ENCODE data around the gene BNC2. TPM values are rescaled to one million over a fixed set of nuclear protein-coding genes. Genes with fewer than 3 reads are reported as not detected.

The BNC2 gene
- total RNA-seq, 6 experiments from 2014 or later: 0.22 to 0.80 (median 0.36) TPM

- Histone ChIP-seq H3K36me3 (no peaks in the 10 kb centered on the region), H3K27me3 (no peaks in the 10 kb centered on the region), H3K9me3 (no peaks in the 10 kb centered on the region), H3K27ac (no peak overlapping the region), H3K4me1 (peaks cover 0 to 3% (median 0%) of the 10 kb centered on the region in 4 donors), H3K4me3 (no peak overlapping the region)
- intact Hi-C loops (cut with DNase I): no loop called here
- 80% methylated on average over 6 of the region's 6 CpGs for WGBS (ENCODE audit: insufficient coverage, low coverage, low lambda C conversion rate, missing lambda C conversion rate)
- ATAC-seq: no peak
- DNase-seq: no peak
- TF ChIP-seq CTCF (IDR thresholded peaks at IDR 0.05) (no peak), POLR2A (IDR thresholded peaks at IDR 0.05) (no peak)
These were observed 409.8 kb downstream of the BNC2 start for GRCh38 chr9:16460696-16461095.

- Histone ChIP-seq H3K36me3 (no peaks in the 10 kb centered on the region), H3K4me3 (no peak overlapping the region), H3K4me1 (no peaks in the 10 kb centered on the region), H3K27me3 (no peaks in the 10 kb centered on the region), H3K27ac (no peak overlapping the region), H3K9me3 (no peaks in the 10 kb centered on the region)
- 81% methylated on average over 6 of the region's 6 CpGs for WGBS (ENCODE audit: insufficient coverage, low coverage, low lambda C conversion rate, missing lambda C conversion rate)
- TF ChIP-seq POLR2A (IDR thresholded peaks at IDR 0.05) (no peak), CTCF (IDR thresholded peaks at IDR 0.05) (no peak)
- intact Hi-C loops (cut with DNase I): no loop called here
- DNase-seq (no peak), ATAC-seq (no peak)
These were observed 410.9 kb downstream of the BNC2 start for GRCh38 chr9:16459421-16460148.

- no peaks in the 10 kb centered on the region for H3K9me3 ChIP-seq
- intact Hi-C loops (cut with DNase I): no loop called here
- H3K4me3 ChIP-seq: no peak overlapping the region
- TF ChIP-seq POLR2A (IDR thresholded peaks at IDR 0.05): no peak
- no peak for TF ChIP-seq CTCF (IDR thresholded peaks at IDR 0.05)
- DNase-seq (no peak), ATAC-seq (no peak)
- no peaks in the 10 kb centered on the region for H3K36me3 ChIP-seq
- no peaks in the 10 kb centered on the region for H3K27me3 ChIP-seq
- WGBS (ENCODE audit: insufficient coverage, low coverage, low lambda C conversion rate, missing lambda C conversion rate): 64% methylated on average over 6 of the region's 6 CpGs
- H3K4me1 ChIP-seq: no peaks in the 10 kb centered on the region
- no peak overlapping the region for H3K27ac ChIP-seq
These were observed 411.6 kb downstream of the BNC2 start for GRCh38 chr9:16458696-16459420.

GRCh38 chr9:16455842-16456241 is 414.6 kb downstream of the BNC2 start:
- Histone ChIP-seq H3K4me1 (no peaks in the 10 kb centered on the region), H3K27me3 (no peaks in the 10 kb centered on the region), H3K9me3 (no peaks in the 10 kb centered on the region), H3K27ac (no peak overlapping the region), H3K4me3 (no peak overlapping the region), H3K36me3 (no peaks in the 10 kb centered on the region)
- ATAC-seq: peak in 1 of 4 donors; percentile 74
- no peak for DNase-seq
- no peak for TF ChIP-seq POLR2A (IDR thresholded peaks at IDR 0.05)
- no peak for TF ChIP-seq CTCF (IDR thresholded peaks at IDR 0.05)
- intact Hi-C loops (cut with DNase I): no loop called here

Data from right lobe of liver (tissue), 6 donors.